HCT116 (cell line): Measurements from ENCODE around the gene TAS2R50. TPM values are rescaled to one million over a fixed set of nuclear protein-coding genes. Genes with fewer than 3 reads are reported as not detected.

Source experiments
- ATAC-seq: fragments of 200-7000 bp; cut with Tn5 transposase; 2 replicates; pipeline ENCODE4 v1.9.1; 2020; ENCODE audit warnings: mild to moderate bottlenecking, moderate library complexity
- BruUV-seq: library from RNA; stranded (reverse); fragments of 400-500 nt; replicated peaks from 2 replicates; lab custom pipeline; 2021; lab: Mats Ljungman, UMichigan
- CTCF ChIA-PET: fragments of 300-600 bp; sonication (Branson Sonifier 250); formaldehyde crosslinking; loops from one replicate; lab custom pipeline; 2021; ENCODE audit warnings: antibody characterized with exemption; lab: Charles Lee
- POLR2A ChIA-PET: fragments of 300-600, 350-600 bp; sonication (Branson Sonifier 250); formaldehyde crosslinking; loops from one replicate; lab custom pipeline; 2021; ENCODE audit warnings: antibody characterized with exemption; lab: Charles Lee
- RAD21 ChIA-PET, 2 experiments: fragments of 300-600 bp; sonication (Branson Sonifier 250); formaldehyde crosslinking; loops; one replicate each; lab custom pipeline; 2023; ENCODE audit warnings: low total read pairs in 2 of 2; ENCODE audit not compliant: uncharacterized antibody in 2 of 2, unreplicated experiment in 2 of 2, low non-redundant PET in 1 of 2; lab: Charles Lee
- DNase-seq: peaks from one replicate; pipeline ENCODE4 v3.0.0-alpha.2; 2010; ENCODE audit warnings: low read depth, low spot score
- H2AFZ ChIP-seq: fragments of 200-600 bp; shearing (Covaris generic), sonication (generic); 2 replicates; pipeline ENCODE4 v1.6.1; 2017; ENCODE audit warnings: low read depth, mixed run types, mixed read lengths, antibody characterized with exemption, low read length; ENCODE audit not compliant: poor library complexity, severe bottlenecking
- H3K27ac ChIP-seq: 2 replicates; pipeline ENCODE4 v1.5.1; 2012; ENCODE audit warnings: low read depth, low read length
- H3K27me3 ChIP-seq: fragments of 200-600 bp; sonication (generic); 2 replicates; pipeline ENCODE4 v1.6.1; 2016; ENCODE audit warnings: mixed run types, low read length, mixed read lengths; ENCODE audit not compliant: insufficient read depth
- H3K36me3 ChIP-seq, 2 experiments: fragments of 200-500 bp in 1 of 2; fragments of 200-600 bp in 1 of 2; sonication (Bioruptor generic) in 1 of 2; sonication (generic) in 1 of 2; 2 replicates each; pipeline versions ENCODE4 v1.5.1 to v1.6.1; 2014 to 2016; ENCODE audit warnings: low read length in 2 of 2, inconsistent platforms in 1 of 2, mixed read lengths in 1 of 2, mixed run types in 1 of 2; ENCODE audit not compliant: insufficient read depth in 2 of 2, control insufficient read depth in 1 of 2
- H3K4me1 ChIP-seq, 2 experiments: fragments of 200-600 bp in 1 of 2; sonication (generic) in 1 of 2; 2 replicates each; pipeline versions ENCODE4 v1.5.1 to v1.6.1; 2012 to 2017; ENCODE audit warnings: low read length in 2 of 2, inconsistent platforms in 1 of 2, mild to moderate bottlenecking in 1 of 2, mixed read lengths in 1 of 2, mixed run types in 1 of 2, moderate library complexity in 1 of 2; ENCODE audit not compliant: insufficient read depth in 2 of 2, control insufficient read depth in 1 of 2
- H3K4me2 ChIP-seq: fragments of 200-600 bp; sonication (generic); 2 replicates; pipeline ENCODE4 v1.6.1; 2017; ENCODE audit warnings: mixed run types, low read length, mixed read lengths
- H3K4me3 ChIP-seq, 2 experiments: fragments of 200-600 bp in 1 of 2; sonication (generic) in 1 of 2; replicated peaks in 1 of 2; 2 replicates each; pipeline ENCODE4 v1.5.1; 2011 to 2016; ENCODE audit warnings: low read length in 2 of 2, control low read depth in 1 of 2, low read depth in 1 of 2, mild to moderate bottlenecking in 1 of 2, mixed read lengths in 1 of 2, mixed run types in 1 of 2
- H3K79me2 ChIP-seq: fragments of 200-600 bp; sonication (generic); 2 replicates; pipeline ENCODE4 v1.6.1; 2017; ENCODE audit warnings: mild to moderate bottlenecking, mixed run types, low read length, moderate library complexity, mixed read lengths; ENCODE audit not compliant: insufficient read depth
- H3K9ac ChIP-seq: fragments of 200-600 bp; sonication (generic); 2 replicates; pipeline ENCODE4 v1.6.1; 2016; ENCODE audit warnings: low read length, mixed read lengths
- H3K9me2 ChIP-seq: fragments of 200-600 bp; sonication (generic), shearing (Covaris generic); 2 replicates; pipeline ENCODE4 v1.6.1; 2017; ENCODE audit warnings: mixed run types, mild to moderate bottlenecking, moderate library complexity; ENCODE audit not compliant: insufficient read depth
- H3K9me3 ChIP-seq, 2 experiments: fragments of 200-500 bp in 1 of 2; fragments of 200-600 bp in 1 of 2; sonication (Bioruptor generic) in 1 of 2; sonication (generic) in 1 of 2; 2 replicates each; pipeline ENCODE4 v1.6.1; 2014 to 2017; ENCODE audit warnings: low read length in 2 of 2, mixed read lengths in 2 of 2, inconsistent platforms in 1 of 2, low read depth in 1 of 2, mild to moderate bottlenecking in 1 of 2, mixed run types in 1 of 2, moderate library complexity in 1 of 2; ENCODE audit not compliant: control insufficient read depth in 1 of 2, insufficient read depth in 1 of 2
- H4K20me1 ChIP-seq: fragments of 200-600 bp; sonication (generic), shearing (Covaris generic); 2 replicates; pipeline ENCODE4 v1.6.1; 2017; ENCODE audit warnings: mixed run types, mild to moderate bottlenecking, moderate library complexity; ENCODE audit not compliant: insufficient read depth
- ATF3 ChIP-seq: IDR thresholded peaks from 2 replicates; pipeline ENCODE4 v1.6.1; 2012
- CBX3 ChIP-seq: IDR thresholded peaks from 2 replicates; pipeline ENCODE4 v1.6.1; 2012; ENCODE audit warnings: low read depth
- EGR1 ChIP-seq: IDR thresholded peaks from 2 replicates; pipeline ENCODE4 v1.6.1; 2012; ENCODE audit warnings: low read depth
- ELF1 ChIP-seq: IDR thresholded peaks from 2 replicates; pipeline ENCODE4 v1.6.1; 2012; ENCODE audit warnings: low read depth, borderline replicate concordance
- FOSL1 ChIP-seq: IDR thresholded peaks from 2 replicates; pipeline ENCODE4 v1.6.1; 2012; ENCODE audit warnings: low read depth
- POLR2AphosphoS5 ChIP-seq: IDR thresholded peaks from 2 replicates; pipeline ENCODE4 v1.6.1; 2011; ENCODE audit warnings: mild to moderate bottlenecking, low read depth, low read length, moderate library complexity
- RAD21 ChIP-seq: IDR thresholded peaks from 2 replicates; pipeline ENCODE4 v1.6.1; 2012; ENCODE audit warnings: low read depth, mild to moderate bottlenecking
- SIN3A ChIP-seq: IDR thresholded peaks from 2 replicates; pipeline ENCODE4 v1.6.1; 2012; ENCODE audit warnings: low read depth
- SRF ChIP-seq: IDR thresholded peaks from 2 replicates; pipeline ENCODE4 v1.6.1; 2012; ENCODE audit warnings: low read depth
- ZFX ChIP-seq: fragments of 450-650 bp; IDR thresholded peaks from 2 replicates; pipeline ENCODE4 v1.6.1; 2017
- ZNF274 ChIP-seq: fragments of 200-500 bp; sonication (Bioruptor generic); IDR thresholded peaks from 2 replicates; pipeline ENCODE4 v1.6.1; 2014; ENCODE audit warnings: mild to moderate bottlenecking, low read depth, low read length, inconsistent platforms
- intact Hi-C: fragments of 100-400 bp; cut with micrococcal nuclease; formaldehyde crosslinking; loops from 2 replicates; pipeline ENCODE4 v1.10.0; 2022
- total RNA-seq: library from RNA; stranded (reverse); gene quantifications from one replicate; pipeline ENCODE4 v1.2.1, GENCODE V29; 2021; ENCODE audit not compliant: unreplicated experiment
- TF ChIP-seq, protein P1 (sequence below), 3 experiments: fragments of 200-600 bp in 1 of 3; sonication (generic) in 1 of 3; IDR thresholded peaks in 2 of 3; conservative IDR thresholded peaks in 1 of 3; 2 replicates each; pipeline ENCODE4 v1.5.1; 2012 to 2017; ENCODE audit warnings: low read depth in 2 of 3, low read length in 2 of 3, antibody characterized with exemption in 1 of 3, borderline replicate concordance in 1 of 3, control low read depth in 1 of 3, mild to moderate bottlenecking in 1 of 3, mixed read lengths in 1 of 3, mixed run types in 1 of 3, moderate library complexity in 1 of 3; ENCODE audit not compliant: insufficient read depth in 1 of 3
- TF ChIP-seq, protein P2 (sequence below): IDR thresholded peaks from 2 replicates; pipeline ENCODE4 v1.6.1; 2011; ENCODE audit warnings: mild to moderate bottlenecking, low read length, moderate library complexity; ENCODE audit not compliant: insufficient replicate concordance; ENCODE audit errors: extremely low read depth
- TF ChIP-seq, protein P3 (sequence below): IDR thresholded peaks from 2 replicates; pipeline ENCODE4 v1.6.1; 2012

TAS2R50 gene
- total RNA-seq, 1 experiment from 2014 or later, result 0.54 TPM

- H4K20me1 ChIP-seq, result no peaks in the 10 kb centered on the region
- no peak overlapping the region for H3K27ac ChIP-seq
- H3K79me2 ChIP-seq, result 0 out of 2 replicates have a peak, but pooled peaks cover 2% of the 10 kb centered on the region
- CTCF ChIA-PET, result no interaction called here
- no peak overlapping the region for H3K4me3 ChIP-seq
- H2AFZ ChIP-seq, result no peak overlapping the region
- no peak for DNase-seq
- RAD21 ChIA-PET, result no interaction called here
- peak; percentile 70 for ATAC-seq
- intact Hi-C loops, result no loop called here
- H3K27me3 ChIP-seq, result no peaks in the 10 kb centered on the region
- no peak overlapping the region for H3K9ac ChIP-seq
- TF ChIP-seq, protein P1, sequence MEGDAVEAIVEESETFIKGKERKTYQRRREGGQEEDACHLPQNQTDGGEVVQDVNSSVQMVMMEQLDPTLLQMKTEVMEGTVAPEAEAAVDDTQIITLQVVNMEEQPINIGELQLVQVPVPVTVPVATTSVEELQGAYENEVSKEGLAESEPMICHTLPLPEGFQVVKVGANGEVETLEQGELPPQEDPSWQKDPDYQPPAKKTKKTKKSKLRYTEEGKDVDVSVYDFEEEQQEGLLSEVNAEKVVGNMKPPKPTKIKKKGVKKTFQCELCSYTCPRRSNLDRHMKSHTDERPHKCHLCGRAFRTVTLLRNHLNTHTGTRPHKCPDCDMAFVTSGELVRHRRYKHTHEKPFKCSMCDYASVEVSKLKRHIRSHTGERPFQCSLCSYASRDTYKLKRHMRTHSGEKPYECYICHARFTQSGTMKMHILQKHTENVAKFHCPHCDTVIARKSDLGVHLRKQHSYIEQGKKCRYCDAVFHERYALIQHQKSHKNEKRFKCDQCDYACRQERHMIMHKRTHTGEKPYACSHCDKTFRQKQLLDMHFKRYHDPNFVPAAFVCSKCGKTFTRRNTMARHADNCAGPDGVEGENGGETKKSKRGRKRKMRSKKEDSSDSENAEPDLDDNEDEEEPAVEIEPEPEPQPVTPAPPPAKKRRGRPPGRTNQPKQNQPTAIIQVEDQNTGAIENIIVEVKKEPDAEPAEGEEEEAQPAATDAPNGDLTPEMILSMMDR (IDR thresholded peaks at IDR 0.05 in 2 of 3, conservative IDR thresholded peaks at IDR 0.05 in 1 of 3; ENCODE audit: borderline replicate concordance in 1 of 3, insufficient read depth in 1 of 3, low read depth in 2 of 3, low read length in 2 of 3), result peak in 2 of 3 experiments; percentile 36 to 42; a peak in 4 of 6 replicates
- no peak for TF ChIP-seq SIN3A
- BruUV-seq, result no TSS peak
- POLR2A ChIA-PET, result no interaction called here
- no peaks in the 10 kb centered on the region for H3K9me2 ChIP-seq
- no peaks in the 10 kb centered on the region for H3K9me3 ChIP-seq
- H3K4me1 ChIP-seq, result no peaks in the 10 kb centered on the region
- H3K36me3 ChIP-seq, result peaks cover 0 to 10% of the 10 kb centered on the region in 2 experiments; a peak in 1 of 4 replicates
- H3K4me2 ChIP-seq, result no peak overlapping the region
Observed at GRCh38 chr12:11026118-11026517, 39.4 kb upstream of the TAS2R50 start.

DNA sequence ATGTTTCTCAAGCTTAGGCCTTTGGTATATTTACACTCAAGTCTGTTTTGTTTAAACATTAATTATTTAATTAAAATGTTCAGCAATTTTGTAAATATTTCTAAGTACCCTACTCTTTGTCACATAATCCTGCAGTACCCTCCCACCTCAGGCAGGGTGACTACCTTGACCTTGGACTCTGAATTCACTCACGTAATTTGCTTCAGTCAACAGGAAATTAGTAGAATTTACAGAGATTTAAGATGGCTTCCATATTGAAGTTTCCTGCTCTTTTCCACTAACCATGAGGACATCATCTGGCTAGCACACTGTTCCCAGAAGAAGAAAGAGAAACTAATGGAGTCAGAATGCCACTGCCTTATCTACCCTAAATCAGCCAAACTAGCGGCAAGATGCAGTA, 36.7 kb upstream of the TAS2R50 start:
- H3K4me1 ChIP-seq, result no peaks in the 10 kb centered on the region
- ChIA-PET RAD21 (no interaction called here), CTCF (no interaction called here), POLR2A (no interaction called here)
- DNase-seq (no peak), ATAC-seq (no peak)
- H3K27ac ChIP-seq, result no peak overlapping the region
- no peaks in the 10 kb centered on the region for H3K27me3 ChIP-seq
- no peaks in the 10 kb centered on the region for H4K20me1 ChIP-seq
- intact Hi-C loops, result no loop called here
- TF ChIP-seq, protein P2, sequence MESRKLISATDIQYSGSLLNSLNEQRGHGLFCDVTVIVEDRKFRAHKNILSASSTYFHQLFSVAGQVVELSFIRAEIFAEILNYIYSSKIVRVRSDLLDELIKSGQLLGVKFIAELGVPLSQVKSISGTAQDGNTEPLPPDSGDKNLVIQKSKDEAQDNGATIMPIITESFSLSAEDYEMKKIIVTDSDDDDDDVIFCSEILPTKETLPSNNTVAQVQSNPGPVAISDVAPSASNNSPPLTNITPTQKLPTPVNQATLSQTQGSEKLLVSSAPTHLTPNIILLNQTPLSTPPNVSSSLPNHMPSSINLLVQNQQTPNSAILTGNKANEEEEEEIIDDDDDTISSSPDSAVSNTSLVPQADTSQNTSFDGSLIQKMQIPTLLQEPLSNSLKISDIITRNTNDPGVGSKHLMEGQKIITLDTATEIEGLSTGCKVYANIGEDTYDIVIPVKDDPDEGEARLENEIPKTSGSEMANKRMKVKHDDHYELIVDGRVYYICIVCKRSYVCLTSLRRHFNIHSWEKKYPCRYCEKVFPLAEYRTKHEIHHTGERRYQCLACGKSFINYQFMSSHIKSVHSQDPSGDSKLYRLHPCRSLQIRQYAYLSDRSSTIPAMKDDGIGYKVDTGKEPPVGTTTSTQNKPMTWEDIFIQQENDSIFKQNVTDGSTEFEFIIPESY, result no peak
- TF ChIP-seq RAD21, result no peak
- TF ChIP-seq POLR2AphosphoS5, result no peak
- TF ChIP-seq ZNF274, result no peak
- TF ChIP-seq, protein P1 (IDR thresholded peaks at IDR 0.05 in 2 of 3, conservative IDR thresholded peaks at IDR 0.05 in 1 of 3; ENCODE audit: borderline replicate concordance in 1 of 3, insufficient read depth in 1 of 3, low read depth in 2 of 3, low read length in 2 of 3), result no peak
- TF ChIP-seq CBX3, result no peak
- TF ChIP-seq ZFX, result no peak
- no peak for TF ChIP-seq SRF
- TF ChIP-seq ATF3, result no peak
- TF ChIP-seq EGR1, result no peak
- TF ChIP-seq FOSL1, result no peak
- TF ChIP-seq, protein P3, sequence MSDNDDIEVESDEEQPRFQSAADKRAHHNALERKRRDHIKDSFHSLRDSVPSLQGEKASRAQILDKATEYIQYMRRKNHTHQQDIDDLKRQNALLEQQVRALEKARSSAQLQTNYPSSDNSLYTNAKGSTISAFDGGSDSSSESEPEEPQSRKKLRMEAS, result no peak
- no peak for TF ChIP-seq ELF1
- H3K4me3 ChIP-seq, result no peak overlapping the region
- no peaks in the 10 kb centered on the region for H3K9me3 ChIP-seq
- no peaks in the 10 kb centered on the region for H3K9me2 ChIP-seq
- 0 out of 2 replicates have a peak, but pooled peaks cover 4% of the 10 kb centered on the region for H3K79me2 ChIP-seq
- no peak overlapping the region for H3K4me2 ChIP-seq
- H3K9ac ChIP-seq, result no peak overlapping the region
- BruUV-seq, result no TSS peak
- no peak overlapping the region for H2AFZ ChIP-seq
- H3K36me3 ChIP-seq, result peaks cover 0 to 7% of the 10 kb centered on the region in 2 experiments; a peak in 1 of 4 replicates
